AG04449 (cell line): ENCODE data around the gene P2RX6.

Source experiments
- CTCF ChIA-PET: fragments of 350-600 bp; formaldehyde crosslinking; extraction: SDS; loops from one replicate; lab custom pipeline; 2021; ENCODE audit warnings: antibody characterized with exemption; lab: Yijun Ruan, JAX
- POLR2A ChIA-PET: fragments of 400-600, 350-600 bp; formaldehyde crosslinking; extraction: SDS; loops from one replicate; lab custom pipeline; 2020; ENCODE audit warnings: antibody characterized with exemption, inconsistent platforms; lab: Yijun Ruan, JAX
- DNase-seq: peaks from one replicate; pipeline ENCODE4 v3.0.0-alpha.2; 2010; ENCODE audit warnings: low read depth, low spot score
- H3K4me3 ChIP-seq: 2 replicates; pipeline ENCODE4 v1.5.1; 2011; ENCODE audit warnings: low read depth, mild to moderate bottlenecking, control low read depth, low read length
- TF ChIP-seq, protein P1 (sequence below): IDR thresholded peaks from one replicate; pipeline ENCODE4 v1.5.1; 2011; ENCODE audit warnings: mild to moderate bottlenecking, moderate library complexity, low read length, control low read depth, inconsistent platforms; ENCODE audit not compliant: insufficient read depth; ENCODE audit errors: missing control alignments

P2RX6 gene

GRCh38 chr22:21022955-21023614, 8.1 kb downstream of the P2RX6 start:
- ChIA-PET CTCF (no interaction called here), POLR2A (no interaction called here)
- no peak for DNase-seq

DNA sequence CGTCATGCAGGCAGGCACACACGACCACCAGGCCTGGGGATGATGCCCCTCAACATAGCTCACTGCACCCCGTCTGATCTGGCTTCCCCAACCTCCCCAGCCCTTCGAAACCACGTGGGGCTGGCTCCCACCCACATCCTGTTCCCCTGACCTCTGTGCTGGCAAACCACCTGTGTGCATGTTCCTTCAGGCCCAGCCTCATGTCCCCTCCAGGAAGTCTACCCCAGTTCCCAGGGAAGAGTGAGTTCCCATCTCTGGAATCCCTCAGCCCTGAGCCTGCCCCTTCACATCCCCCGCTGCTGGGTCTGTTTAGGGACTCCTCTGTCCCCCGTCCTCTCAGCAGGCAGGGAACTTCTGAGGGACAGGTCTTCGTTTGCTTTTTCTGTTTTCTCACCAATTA, 10.3 kb downstream of the P2RX6 start:
- TF ChIP-seq, protein P1, sequence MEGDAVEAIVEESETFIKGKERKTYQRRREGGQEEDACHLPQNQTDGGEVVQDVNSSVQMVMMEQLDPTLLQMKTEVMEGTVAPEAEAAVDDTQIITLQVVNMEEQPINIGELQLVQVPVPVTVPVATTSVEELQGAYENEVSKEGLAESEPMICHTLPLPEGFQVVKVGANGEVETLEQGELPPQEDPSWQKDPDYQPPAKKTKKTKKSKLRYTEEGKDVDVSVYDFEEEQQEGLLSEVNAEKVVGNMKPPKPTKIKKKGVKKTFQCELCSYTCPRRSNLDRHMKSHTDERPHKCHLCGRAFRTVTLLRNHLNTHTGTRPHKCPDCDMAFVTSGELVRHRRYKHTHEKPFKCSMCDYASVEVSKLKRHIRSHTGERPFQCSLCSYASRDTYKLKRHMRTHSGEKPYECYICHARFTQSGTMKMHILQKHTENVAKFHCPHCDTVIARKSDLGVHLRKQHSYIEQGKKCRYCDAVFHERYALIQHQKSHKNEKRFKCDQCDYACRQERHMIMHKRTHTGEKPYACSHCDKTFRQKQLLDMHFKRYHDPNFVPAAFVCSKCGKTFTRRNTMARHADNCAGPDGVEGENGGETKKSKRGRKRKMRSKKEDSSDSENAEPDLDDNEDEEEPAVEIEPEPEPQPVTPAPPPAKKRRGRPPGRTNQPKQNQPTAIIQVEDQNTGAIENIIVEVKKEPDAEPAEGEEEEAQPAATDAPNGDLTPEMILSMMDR, result no peak
- H3K4me3 ChIP-seq, result no peak overlapping the region
- no peak for DNase-seq
- ChIA-PET CTCF (no interaction called here), POLR2A (no interaction called here)

More at GRCh38 chr22:21022955-21023614, 8.1 kb downstream of the P2RX6 start:
- TF ChIP-seq, protein P1, result no peak
- no peak overlapping the region for H3K4me3 ChIP-seq

DNA sequence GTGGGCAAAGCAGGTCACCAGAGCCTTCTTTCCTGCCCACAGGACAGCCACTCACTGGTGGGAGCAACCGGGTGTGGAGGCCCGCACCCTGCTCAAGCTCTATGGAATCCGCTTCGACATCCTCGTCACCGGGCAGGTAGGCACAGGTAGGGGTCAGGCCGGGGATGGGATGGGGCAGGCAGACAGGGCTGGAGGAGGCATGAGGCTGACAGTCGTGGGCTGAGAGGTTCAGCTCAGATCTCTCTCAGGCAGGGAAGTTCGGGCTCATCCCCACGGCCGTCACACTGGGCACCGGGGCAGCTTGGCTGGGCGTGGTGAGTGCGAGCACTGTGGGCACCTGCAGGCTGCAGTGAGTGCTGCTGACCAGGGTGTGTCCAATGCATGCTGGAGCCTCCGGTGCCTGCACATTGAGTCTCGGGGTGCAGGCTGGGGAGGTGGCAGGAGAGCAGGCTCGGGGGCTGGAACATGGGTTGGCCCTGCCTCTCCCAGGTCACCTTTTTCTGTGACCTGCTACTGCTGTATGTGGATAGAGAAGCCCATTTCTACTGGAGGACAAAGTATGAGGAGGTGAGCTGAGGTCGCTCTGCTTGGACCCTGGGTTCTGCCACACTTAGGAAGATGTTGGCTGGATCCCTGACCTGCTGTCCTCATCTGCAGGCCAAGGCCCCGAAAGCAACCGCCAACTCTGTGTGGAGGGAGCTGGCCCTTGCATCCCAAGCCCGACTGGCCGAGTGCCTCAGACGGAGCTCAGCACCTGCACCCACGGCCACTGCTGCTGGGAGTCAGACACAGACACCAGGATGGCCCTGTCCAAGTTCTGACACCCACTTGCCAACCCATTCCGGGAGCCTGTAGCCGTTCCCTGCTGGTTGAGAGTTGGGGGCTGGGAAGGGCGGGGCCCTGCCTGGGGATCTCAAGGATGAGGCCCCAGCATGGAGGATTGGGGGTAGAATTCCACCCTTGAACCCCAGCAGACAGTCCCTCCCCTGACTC, 11.1 kb downstream of the P2RX6 start:
- POLR2A ChIA-PET, result no interaction called here
- no peak overlapping the region for H3K4me3 ChIP-seq
- TF ChIP-seq, protein P1, result no peak
- no peak for DNase-seq
- CTCF ChIA-PET, result interaction anchor here (2.3 kb wide), 1 partner anchor 10 kb away, joined by 9 read pairs; the partner anchor contains the start of gene P2RX6

GRCh38 chr22:21026783-21027692, 12.1 kb downstream of the P2RX6 start:
- POLR2A ChIA-PET, result interaction anchor here (1.4 kb wide), 1 partner anchor 11 kb away, joined by 4 read pairs; no protein-coding TSS in a partner anchor
- TF ChIP-seq, protein P1, result no peak
- H3K4me3 ChIP-seq, result no peak overlapping the region
- no peak for DNase-seq
- CTCF ChIA-PET, result interaction anchor here (0.9 to 2.3 kb wide), 3 partner anchors 10 to 243 kb away, joined by 3 to 9 read pairs (median 3); partner anchors contain the start of gene P2RX6

DNA sequence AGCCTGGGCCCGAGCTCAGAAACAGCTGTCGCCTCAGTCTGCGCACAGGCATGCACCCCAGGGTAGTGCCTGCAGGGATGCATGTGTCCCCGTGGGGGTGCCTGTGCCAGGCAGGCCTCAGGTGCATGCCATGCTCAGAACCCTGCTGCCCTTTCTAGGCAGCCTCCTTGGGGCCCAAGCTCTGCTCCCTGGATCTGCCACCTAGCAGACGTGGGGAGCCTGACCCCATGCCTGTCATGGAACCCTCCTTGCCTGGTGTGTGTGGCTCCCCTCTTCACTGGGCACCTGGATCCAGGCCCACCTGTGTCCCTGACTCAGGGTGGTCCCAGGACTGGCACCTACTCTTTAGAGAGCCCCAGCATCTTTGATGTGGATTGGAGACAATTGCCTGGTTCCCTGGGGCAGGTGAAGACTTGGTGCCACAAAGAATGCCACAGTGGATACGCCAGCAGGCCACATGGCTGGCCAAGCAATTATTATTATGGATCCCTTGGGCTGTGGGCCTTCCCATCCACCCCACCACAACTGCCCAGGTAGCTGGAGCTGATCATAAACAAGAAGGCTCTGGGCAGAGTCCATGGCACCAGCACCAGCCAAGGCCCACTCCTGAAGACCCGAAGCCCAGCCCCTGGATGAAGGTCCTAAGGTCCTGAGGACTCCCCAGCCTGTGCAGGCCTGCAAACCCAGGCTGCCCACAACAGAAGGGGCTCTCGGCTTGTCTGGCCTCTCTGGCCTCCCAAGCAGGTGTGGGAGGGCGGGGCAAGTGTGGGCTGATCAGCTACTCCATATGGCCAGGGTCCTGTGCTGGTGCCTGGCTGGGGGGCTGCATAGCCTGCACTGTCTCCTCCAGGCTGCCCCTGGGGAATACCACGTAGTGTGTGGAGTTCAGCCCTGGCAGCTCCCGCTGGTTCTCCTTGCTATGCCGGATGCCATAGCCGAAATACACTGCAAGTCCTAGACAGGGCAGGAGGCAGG, 13.6 kb downstream of the P2RX6 start:
- TF ChIP-seq, protein P1, result no peak
- no peak overlapping the region for H3K4me3 ChIP-seq
- POLR2A ChIA-PET, result interaction anchor here (0.6 to 1.4 kb wide), 2 partner anchors 8 to 9 kb away, joined by 3 to 4 read pairs; no protein-coding TSS in a partner anchor
- DNase-seq, result no peak
- CTCF ChIA-PET, result interaction anchor here (2.3 kb wide), 1 partner anchor 12 kb away, joined by 9 read pairs; the partner anchor contains the start of gene P2RX6
